ENCODE results near the gene VPS52.

DNA sequence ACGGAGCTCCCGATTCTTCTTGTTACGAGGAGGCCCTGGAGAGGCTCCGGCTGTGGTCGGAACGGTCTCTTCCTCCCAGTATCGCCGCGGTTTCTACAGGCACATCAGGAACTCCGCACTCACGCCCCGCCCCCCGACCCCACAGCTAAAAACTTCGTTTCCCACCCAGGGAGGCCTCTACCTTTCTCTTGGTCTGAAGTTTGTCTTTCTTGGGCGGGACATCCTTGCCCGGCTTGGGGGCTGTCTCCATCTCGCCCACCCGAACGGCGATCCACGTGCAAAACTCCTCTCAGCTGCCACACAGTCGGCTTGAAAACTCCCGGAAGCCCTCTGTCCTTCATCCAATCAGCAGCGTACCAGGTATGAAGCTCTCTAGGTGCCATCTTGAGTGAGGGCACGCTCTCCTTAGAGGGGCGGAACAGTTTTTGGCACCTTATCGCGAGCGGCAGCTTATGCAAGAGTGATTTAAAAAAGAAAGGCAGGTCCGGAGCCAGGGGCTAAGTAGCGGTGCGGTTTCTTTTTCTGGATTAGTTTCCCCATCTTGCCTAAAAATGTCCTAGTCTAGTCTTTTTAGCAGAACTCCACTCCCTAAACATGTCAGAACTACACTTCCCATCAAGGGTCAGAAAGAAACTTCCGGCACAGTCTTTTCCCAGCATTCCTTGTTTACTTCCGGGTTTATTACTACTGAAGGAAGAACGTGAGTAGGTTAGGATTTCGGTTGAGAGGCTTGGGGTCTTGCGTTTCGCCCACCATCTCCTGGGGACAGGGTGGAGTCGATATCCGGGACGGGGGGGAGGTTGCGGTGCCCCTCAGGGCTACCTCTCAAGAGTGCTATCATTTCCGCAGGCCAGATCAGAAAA, 17.5 kb upstream of the VPS52 start, which contains the start of the genes PFDN6 and WDR46:
- peak in 1 of 2 donors; percentile 27 for TF ChIP-seq POLR2A (IDR thresholded peaks at IDR 0.05)
- TF ChIP-seq CTCF (IDR thresholded peaks at IDR 0.05) = no peak
